Measurements from ENCODE around the gene SLC25A41.

The SLC25A41 gene

DNA sequence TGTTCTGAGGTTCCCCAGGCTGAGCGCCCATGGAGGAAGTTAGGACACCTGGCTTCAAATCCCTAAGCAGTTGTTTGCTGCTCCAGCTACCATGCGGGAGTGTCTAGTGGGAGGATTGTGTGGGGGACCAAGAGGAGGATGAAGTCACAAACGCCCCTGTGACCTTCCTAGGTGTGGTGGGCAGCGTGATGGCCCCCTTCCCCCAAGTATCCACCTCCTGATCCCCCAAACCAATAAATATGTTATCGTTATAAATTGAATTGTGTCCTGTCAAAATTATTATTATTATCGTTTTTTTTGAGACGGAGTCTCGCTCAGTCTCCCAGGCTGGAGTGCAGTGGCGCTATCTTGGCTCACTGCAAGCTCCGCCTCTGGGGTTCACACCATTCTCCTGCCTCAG is at the start of gene SLC25A41:
Gene SLC25A41 (minus strand): TSS at position 101 of the 400 bp plus-strand sequence. CDS start 70 bp downstream, at position 31.
- no peak for DNase-seq (ENCODE audit: low read depth)

- no peak for DNase-seq (ENCODE audit: low read depth)
These were observed 49.7 kb upstream of the SLC25A41 start for GRCh38 chr19:6483235-6483634.

DNA sequence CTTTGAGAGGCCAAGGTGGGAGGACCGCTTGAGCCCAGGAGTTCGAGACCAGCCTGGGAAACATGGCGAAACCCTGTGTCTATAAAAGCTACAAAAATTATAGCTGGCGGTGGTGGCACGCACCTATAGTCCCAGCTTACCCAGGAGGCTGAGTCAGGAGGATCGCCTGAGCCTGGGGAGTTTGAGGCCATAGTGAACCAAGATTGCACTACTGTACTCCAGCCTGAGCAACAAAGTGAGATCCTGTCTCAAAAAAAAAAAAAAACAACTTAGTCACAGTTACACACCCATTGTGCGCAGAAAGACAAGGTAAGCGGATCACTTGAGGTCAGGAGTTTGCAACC is 48.8 kb upstream of the SLC25A41 start:
- no peak for DNase-seq (ENCODE audit: low read depth)

- DNase-seq (ENCODE audit: low read depth): no peak
These were observed 48.2 kb upstream of the SLC25A41 start, which contains the start of gene DENND1C for GRCh38 chr19:6481541-6482342. Gene DENND1C, minus strand, starts transcription at chr19:6481787. Its CDS starts 92 bp downstream, at chr19:6481695.

- DNase-seq (ENCODE audit: low read depth): no peak
These were observed 47.4 kb upstream of the SLC25A41 start for GRCh38 chr19:6480848-6481415.

DNA sequence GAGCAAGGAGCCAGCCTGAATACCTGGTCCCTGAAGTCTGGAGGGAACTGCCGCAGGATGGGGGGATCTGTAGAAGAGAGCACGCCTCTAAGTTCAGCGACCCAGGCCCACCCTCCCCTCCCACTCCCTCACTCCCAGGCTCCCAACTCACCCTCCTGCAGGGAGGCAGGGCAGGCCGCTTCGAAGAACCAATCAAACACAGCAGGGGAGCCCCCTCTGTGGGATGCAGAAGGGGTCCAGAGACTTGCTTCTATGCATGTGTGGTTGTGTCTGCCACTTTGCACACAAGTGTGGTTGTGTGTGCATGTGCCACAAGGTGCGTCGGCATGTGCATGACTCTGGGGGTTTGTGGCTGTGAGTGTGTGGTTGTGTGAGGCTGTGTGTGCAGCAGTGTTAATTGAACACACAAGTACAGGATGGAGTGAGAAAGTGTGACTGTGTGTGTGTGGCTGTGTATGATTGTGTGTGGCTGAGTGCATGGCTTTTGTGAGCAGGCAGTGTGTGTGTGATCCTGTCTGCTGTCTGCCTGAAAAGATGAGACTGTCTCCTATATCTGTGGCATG is 46.4 kb upstream of the SLC25A41 start:
- no peak for DNase-seq (ENCODE audit: low read depth)

GRCh38 chr19:6478815-6479214 is 45.3 kb upstream of the SLC25A41 start:
- no peak for DNase-seq (ENCODE audit: low read depth)

GRCh38 chr19:6476896-6477431 is 43.4 kb upstream of the SLC25A41 start:
- no peak for DNase-seq (ENCODE audit: low read depth)

DNA sequence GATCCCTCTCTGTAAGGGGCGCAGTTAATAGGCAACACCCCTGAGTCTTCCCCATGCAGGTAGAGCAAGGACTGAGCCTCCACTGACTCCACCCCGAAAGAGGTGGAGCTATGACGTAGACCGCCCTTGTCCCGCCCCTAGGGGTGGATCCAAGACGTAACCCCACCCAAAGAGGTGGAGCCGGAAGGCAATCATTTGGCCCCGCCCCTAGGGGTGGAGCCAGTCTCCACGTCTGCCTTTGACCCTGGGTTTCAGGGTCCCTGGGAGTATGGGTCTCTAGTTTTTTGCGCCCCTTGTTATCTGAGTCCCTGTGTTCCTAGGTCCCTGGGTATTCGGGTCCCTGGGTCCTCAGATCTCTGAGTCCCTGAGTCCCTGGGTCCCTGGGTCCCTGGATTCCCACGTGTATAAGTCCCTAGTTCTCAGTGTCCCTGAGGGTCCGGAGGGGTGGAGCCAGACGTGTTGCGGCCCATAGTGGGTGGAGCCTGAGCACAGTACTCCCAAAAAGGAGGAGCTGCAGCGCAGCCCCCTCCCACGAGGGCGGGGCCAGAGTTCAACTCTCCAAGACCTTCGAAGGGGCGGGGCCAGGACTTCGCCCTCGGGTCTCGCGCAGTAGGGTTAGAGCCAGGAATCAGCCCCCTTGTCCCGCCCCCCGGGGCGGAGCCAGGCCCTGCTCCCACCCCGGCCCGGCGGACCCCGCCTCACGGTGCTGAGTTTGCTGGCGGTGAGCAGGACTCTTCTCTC is 42.8 kb upstream of the SLC25A41 start:
- peak; percentile 48 for DNase-seq (ENCODE audit: low read depth)

DNA sequence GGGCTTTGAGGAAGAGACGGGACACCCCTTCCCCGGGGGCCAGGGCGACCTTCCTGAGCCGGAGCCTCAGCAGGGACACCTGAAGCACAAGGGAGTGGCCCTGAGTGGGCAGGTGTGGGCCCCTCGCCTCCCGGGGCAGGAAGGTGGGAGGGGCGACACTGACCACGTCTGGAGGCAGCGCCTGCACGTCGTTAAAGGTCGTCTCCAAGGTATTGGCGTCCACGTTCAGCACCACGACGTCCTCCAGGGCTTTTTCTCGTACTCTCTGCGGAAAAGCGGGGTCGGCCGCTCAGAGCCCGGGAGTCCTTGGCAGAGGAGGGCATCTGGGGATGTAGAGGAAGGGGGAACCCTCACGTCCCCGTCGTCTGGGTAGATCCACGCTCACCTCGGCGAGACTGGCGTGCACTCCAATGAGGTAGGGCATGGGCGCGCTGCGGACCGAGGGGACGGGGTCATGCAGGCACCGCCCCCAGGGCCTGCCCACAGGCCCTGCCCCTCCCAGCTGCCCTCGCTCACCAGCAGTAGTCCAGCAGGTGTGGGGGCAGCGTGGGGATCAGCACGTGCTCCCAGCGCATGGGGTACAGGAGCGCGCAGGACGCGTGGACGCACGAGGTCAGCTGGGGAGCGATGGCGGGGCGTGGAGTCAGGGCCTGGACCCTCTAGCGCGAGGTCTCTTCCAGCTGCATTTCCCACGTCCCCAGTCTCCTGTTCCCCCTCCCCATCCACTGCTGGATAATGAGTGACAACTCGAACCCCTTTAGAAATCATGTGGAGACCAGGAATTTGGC is 42.0 kb upstream of the SLC25A41 start:
- no peak for DNase-seq (ENCODE audit: low read depth)

- no peak for DNase-seq (ENCODE audit: low read depth)
These were observed 40.1 kb upstream of the SLC25A41 start for GRCh38 chr19:6473647-6474046.

GRCh38 chr19:6472713-6473112 is 39.1 kb upstream of the SLC25A41 start:
- DNase-seq (ENCODE audit: low read depth): no peak

- no peak for DNase-seq (ENCODE audit: low read depth)
These were observed 37.5 kb upstream of the SLC25A41 start for GRCh38 chr19:6471076-6471475.

DNA sequence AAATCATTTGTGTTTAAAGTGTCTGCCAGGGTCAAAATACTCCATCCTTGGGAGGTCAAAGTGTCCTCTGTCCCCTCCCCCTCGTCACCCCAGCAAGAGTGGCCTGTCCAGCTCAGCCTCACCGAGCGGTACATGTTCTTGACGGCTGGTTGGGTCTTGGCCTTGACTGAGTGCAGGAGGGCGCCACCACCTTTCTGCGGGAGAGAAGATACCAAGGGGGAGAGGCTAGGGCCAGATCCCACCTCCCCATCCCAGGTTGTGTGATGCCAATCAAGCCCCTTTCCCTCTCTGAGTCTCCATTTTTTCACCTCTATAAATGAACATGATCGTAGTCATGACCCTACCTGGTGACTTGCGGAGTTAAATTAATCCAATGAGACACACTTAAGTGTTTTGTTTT is 36.6 kb upstream of the SLC25A41 start:
- DNase-seq (ENCODE audit: low read depth): no peak

DNA sequence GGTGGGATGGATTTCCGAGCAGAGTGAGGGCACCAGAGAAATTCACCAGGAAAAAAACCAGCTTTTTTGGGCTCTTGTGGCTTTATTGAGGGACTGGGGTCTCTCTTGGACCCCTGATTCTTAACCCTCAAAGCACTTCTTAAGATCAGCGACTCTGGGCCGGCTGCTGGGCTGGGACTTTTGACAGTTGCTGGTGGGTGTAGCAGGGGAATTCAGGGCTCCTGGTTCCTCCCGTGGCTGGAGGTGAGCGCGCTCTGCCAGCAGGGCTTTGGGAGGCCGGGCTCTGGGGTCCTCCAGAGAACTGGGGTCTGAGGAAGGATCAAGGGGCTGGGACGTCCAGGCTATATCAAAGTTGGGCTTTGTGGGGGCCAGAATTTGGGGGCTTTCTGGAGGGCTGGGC is 33.8 kb upstream of the SLC25A41 start:
- DNase-seq (ENCODE audit: low read depth): no peak

DNA sequence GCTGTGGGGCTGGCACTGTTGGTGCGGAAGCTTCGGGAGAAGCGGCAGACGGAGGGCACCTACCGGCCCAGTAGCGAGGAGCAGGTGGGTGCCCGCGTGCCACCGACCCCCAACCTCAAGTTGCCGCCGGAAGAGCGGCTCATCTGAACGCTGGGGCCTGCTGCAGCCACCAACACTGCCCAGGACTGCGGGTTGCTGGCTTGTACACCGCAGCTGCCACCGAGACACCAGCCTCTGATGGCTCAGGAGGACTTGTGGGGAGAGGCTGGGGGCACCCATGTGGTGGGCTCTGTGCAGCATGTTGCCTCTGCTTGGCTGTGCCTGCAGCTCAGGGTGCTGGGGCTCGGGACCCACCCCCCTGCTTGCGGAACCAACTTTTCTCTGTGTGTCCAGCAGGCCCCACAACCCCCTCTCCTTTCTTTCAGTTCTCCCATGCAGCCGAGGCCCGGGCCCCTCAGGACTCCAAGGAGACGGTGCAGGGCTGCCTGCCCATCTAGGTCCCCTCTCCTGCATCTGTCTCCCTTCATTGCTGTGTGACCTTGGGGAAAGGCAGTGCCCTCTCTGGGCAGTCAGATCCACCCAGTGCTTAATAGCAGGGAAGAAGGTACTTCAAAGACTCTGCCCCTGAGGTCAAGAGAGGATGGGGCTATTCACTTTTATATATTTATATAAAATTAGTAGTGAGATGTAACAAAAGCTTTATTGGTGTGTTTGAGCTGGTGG is 33.1 kb upstream of the SLC25A41 start:
- no peak for DNase-seq (ENCODE audit: low read depth)

- DNase-seq (ENCODE audit: low read depth): no peak
These were observed 32.1 kb upstream of the SLC25A41 start for GRCh38 chr19:6465663-6466062.

GRCh38 chr19:6465006-6465405 is 31.4 kb upstream of the SLC25A41 start:
- DNase-seq (ENCODE audit: low read depth): no peak

DNA sequence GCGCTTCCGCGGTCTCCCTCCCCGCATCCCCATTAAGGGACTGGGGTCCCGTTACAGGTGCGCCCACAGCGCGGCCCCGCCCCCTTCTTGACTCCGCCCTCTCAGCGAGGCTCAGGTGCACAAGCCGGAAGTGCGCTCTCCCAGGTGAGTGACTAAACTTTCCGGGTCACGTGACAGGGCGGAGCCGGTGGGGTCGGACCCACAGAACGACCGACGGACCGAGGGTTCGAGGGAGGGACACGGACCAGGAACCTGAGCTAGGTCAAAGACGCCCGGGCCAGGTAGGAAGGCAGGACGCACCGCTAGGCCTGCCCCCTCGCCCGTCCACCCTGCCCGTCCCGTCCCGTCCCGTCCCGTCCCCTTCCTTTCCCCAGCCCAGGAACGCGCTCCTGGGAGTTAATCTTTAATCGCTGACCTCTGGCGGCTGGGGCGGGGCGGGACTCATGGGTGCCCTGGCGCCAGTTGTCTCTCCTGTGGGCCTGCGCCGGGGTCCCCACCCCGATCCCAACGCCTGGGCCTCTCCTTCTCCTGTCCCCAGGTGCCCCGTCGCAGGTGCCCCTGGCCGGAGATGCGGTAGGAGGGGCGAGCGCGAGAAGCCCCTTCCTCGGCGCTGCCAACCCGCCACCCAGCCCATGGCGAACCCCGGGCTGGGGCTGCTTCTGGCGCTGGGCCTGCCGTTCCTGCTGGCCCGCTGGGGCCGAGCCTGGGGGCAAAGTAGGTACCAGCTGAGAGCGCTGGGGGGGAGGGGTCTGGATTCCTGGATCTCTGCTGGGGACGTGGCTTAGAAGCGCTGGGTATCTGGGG is 30.7 kb upstream of the SLC25A41 start, which contains the start of gene CRB3:
Gene CRB3 (plus strand): TSS at position 202 of the 804 bp plus-strand sequence. CDS start 431 bp downstream, at position 633.
- DNase-seq (ENCODE audit: low read depth): no peak
